Measurements from ENCODE around the gene SCAPER. TPM values are rescaled to one million over a fixed set of nuclear protein-coding genes. Genes with fewer than 3 reads are reported as not detected.

SCAPER gene
- total and polyA plus RNA-seq, 10 of the 15 experiments (the other 5 are each of a cell fraction or from before 2014, with no cell fraction given): 1.0 to 7.7 (median 3.9) TPM

DNA sequence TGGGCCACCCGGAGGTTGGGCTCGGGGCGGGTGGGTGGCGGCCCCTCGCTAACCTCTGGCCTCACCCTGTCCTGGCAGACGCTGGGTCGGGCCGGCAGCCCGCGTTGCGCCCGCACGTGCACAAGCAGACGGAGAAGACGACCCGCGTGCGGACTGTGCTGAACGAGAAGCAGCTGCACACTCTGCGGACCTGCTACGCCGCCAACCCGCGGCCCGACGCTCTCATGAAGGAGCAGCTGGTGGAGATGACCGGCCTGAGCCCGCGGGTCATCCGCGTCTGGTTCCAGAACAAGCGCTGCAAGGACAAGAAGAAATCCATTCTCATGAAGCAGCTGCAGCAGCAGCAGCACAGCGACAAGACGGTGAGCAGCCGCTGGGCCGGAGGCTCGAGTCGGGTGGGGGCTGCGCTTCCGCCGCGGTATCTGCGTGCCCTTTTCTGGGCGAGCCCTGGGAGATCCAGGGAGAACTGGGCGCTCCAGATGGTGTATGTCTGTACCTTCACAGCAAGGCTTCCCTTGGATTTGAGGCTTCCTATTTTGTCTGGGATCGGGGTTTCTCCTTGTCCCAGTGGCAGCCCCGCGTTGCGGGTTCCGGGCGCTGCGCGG is 564.8 kb downstream of the SCAPER start:
- Histone ChIP-seq H3K36me3 (ENCODE audit: control insufficient read depth in 2 of 2, insufficient read depth in 2 of 2, low read length in 1 of 2) (no peaks in the 10 kb centered on the region), H4K20me1 (ENCODE audit: control insufficient read depth, insufficient read depth) (no peaks in the 10 kb centered on the region), H3K9me3 (replicated peaks; ENCODE audit: control insufficient read depth, insufficient read depth, low read length) (no peaks in the 10 kb centered on the region; the same call in 1 of the 3 replicates), H3K27ac (ENCODE audit: control insufficient read depth, insufficient read depth) (no peak overlapping the region), H3K9ac (ENCODE audit: control insufficient read depth, insufficient read depth, low read length) (peak overlapping the region; percentile 29; the same call in 1 of the 2 replicates), H2AFZ (ENCODE audit: control insufficient read depth, low read depth, low read length) (peak overlapping the region; percentile 73), H3K4me1 (ENCODE audit: control insufficient read depth, insufficient read depth, low read length) (peaks cover 29% of the 10 kb centered on the region), H3K79me2 (ENCODE audit: control insufficient read depth, insufficient read depth, low read length) (no peaks in the 10 kb centered on the region; the same call in 1 of the 2 replicates), H3K4me2 (ENCODE audit: control insufficient read depth, insufficient read depth) (peak overlapping the region; percentile 96), H3K4me3 (peak overlapping the region; percentile 73), H3K27me3 (replicated peaks in 1 of 2; ENCODE audit: control insufficient read depth in 2 of 2, insufficient read depth in 2 of 2, low read length in 1 of 2) (peaks cover 26% of the 10 kb centered on the region in 2 experiments)
- whole genome bisulfite sequencing (ENCODE audit: insufficient coverage, insufficient replicate concordance, low lambda C conversion rate, missing lambda C conversion rate): 2% methylated on average over 45 of the region's 53 CpGs
- TF ChIP-seq CHD2 (IDR thresholded peaks at IDR 0.05; ENCODE audit: borderline replicate concordance, low read depth, low read length) (no peak), HDAC6 (IDR thresholded peaks at IDR 0.05; ENCODE audit: unreplicated experiment) (no peak), BHLHE40 (IDR thresholded peaks at IDR 0.05; ENCODE audit: borderline replicate concordance in 1 of 2, low read depth in 2 of 2, low read length in 1 of 2) (peak; percentile 60 to 84), TCF7 (IDR thresholded peaks at IDR 0.05; ENCODE audit: borderline replicate concordance) (no peak), CREB1 (IDR thresholded peaks at IDR 0.05; ENCODE audit: low read depth) (no peak), SRF (IDR thresholded peaks at IDR 0.05; ENCODE audit: low read depth in 2 of 2, low read length in 2 of 2) (peak; percentile 76 to 81; a peak in 3 of 4 replicates), RAD51 (IDR thresholded peaks at IDR 0.05) (no peak), BMI1 (IDR thresholded peaks at IDR 0.05; ENCODE audit: borderline replicate concordance) (peak; percentile 95), POLR2A (IDR thresholded peaks at IDR 0.05; ENCODE audit: low read depth, low read length) (0 out of 2 replicates have a peak, but pooled peaks have one; percentile 40)
- TF ChIP-seq, protein P1, sequence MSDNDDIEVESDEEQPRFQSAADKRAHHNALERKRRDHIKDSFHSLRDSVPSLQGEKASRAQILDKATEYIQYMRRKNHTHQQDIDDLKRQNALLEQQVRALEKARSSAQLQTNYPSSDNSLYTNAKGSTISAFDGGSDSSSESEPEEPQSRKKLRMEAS (IDR thresholded peaks at IDR 0.05; ENCODE audit: low read depth, low read length): no peak
- TF ChIP-seq, protein P2, sequence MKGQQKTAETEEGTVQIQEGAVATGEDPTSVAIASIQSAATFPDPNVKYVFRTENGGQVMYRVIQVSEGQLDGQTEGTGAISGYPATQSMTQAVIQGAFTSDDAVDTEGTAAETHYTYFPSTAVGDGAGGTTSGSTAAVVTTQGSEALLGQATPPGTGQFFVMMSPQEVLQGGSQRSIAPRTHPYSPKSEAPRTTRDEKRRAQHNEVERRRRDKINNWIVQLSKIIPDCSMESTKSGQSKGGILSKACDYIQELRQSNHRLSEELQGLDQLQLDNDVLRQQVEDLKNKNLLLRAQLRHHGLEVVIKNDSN (IDR thresholded peaks at IDR 0.05; ENCODE audit: borderline replicate concordance, extremely low read length, insufficient read depth, low read depth, low read length): peak; percentile 3
- TF ChIP-seq, protein P3, sequence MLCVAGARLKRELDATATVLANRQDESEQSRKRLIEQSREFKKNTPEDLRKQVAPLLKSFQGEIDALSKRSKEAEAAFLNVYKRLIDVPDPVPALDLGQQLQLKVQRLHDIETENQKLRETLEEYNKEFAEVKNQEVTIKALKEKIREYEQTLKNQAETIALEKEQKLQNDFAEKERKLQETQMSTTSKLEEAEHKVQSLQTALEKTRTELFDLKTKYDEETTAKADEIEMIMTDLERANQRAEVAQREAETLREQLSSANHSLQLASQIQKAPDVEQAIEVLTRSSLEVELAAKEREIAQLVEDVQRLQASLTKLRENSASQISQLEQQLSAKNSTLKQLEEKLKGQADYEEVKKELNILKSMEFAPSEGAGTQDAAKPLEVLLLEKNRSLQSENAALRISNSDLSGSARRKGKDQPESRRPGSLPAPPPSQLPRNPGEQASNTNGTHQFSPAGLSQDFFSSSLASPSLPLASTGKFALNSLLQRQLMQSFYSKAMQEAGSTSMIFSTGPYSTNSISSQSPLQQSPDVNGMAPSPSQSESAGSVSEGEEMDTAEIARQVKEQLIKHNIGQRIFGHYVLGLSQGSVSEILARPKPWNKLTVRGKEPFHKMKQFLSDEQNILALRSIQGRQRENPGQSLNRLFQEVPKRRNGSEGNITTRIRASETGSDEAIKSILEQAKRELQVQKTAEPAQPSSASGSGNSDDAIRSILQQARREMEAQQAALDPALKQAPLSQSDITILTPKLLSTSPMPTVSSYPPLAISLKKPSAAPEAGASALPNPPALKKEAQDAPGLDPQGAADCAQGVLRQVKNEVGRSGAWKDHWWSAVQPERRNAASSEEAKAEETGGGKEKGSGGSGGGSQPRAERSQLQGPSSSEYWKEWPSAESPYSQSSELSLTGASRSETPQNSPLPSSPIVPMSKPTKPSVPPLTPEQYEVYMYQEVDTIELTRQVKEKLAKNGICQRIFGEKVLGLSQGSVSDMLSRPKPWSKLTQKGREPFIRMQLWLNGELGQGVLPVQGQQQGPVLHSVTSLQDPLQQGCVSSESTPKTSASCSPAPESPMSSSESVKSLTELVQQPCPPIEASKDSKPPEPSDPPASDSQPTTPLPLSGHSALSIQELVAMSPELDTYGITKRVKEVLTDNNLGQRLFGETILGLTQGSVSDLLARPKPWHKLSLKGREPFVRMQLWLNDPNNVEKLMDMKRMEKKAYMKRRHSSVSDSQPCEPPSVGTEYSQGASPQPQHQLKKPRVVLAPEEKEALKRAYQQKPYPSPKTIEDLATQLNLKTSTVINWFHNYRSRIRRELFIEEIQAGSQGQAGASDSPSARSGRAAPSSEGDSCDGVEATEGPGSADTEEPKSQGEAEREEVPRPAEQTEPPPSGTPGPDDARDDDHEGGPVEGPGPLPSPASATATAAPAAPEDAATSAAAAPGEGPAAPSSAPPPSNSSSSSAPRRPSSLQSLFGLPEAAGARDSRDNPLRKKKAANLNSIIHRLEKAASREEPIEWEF (IDR thresholded peaks at IDR 0.05; ENCODE audit: insufficient replicate concordance, low read depth, low read length): no peak
- no peak for DNase-seq (ENCODE audit: low read depth, low spot score)
- ChIA-PET SMC1A (ENCODE audit: uncharacterized antibody, unreplicated experiment) (no interaction called here), POLR2A (no interaction called here), RAD21 (ENCODE audit: unreplicated experiment) (no interaction called here), CTCF (no interaction called here)
- in situ Hi-C loops (cut with MboI): no loop called here
- intact Hi-C loops (cut with micrococcal nuclease; ENCODE audit: unreplicated experiment): no loop called here
- peak; percentile 30 for ATAC-seq
- no peak for FAIRE-seq
- BruUV-seq (replicated peaks): no TSS peak

Measured in GM12878 (cell line).